ENCODE results near the gene PRKCA. TPM values are rescaled to one million over a fixed set of nuclear protein-coding genes. Genes with fewer than 3 reads are reported as not detected.

PRKCA gene
- total and polyA plus RNA-seq, 2 experiments from 2014 or later, result 6.4 to 35.4 TPM

DNA sequence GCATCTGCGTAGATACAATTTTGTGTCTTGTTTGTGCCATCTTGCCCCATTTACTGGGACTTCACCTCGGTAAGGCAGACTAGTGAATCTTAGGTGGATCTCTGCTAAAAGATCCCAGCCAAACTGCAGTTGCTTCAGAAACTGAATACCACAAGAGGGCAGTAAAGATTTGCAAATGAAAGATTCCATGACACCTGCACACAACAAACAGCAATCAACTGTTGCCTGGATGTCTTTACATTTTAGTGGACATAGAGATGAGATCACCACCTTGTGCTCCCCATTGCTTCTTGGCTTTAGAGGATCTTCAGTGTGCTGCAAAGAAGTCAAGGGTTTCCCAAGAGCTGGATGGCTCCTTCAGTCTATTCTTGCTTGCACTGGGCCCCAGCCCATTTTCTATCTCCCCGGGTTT lies 413.3 kb downstream of the PRKCA start:
- no peak overlapping the region for H3K27ac ChIP-seq (ENCODE audit: low read depth)
- no peaks in the 10 kb centered on the region for H4K20me1 ChIP-seq (replicated peaks; ENCODE audit: insufficient read depth)
- peak; percentile 93 for DNase-seq (ENCODE audit: low spot score)
- Mint-ChIP-seq H3K9me3 (no peaks in the 10 kb centered on the region), H3K4me3 (no peak overlapping the region), H3K4me1 (peaks cover 71% of the 10 kb centered on the region), H3K27ac (no peak overlapping the region; the same call in 1 of the 2 replicates), H3K36me3 (ENCODE audit: low read depth) (no peaks in the 10 kb centered on the region; the same call in 2 of the 3 replicates), H3K27me3 (ENCODE audit: insufficient read depth, low read depth, poor library complexity) (peaks cover 6% of the 10 kb centered on the region)
- TF ChIP-seq EZH2phosphoT487 (IDR thresholded peaks at IDR 0.05; ENCODE audit: unreplicated experiment), result no peak
- TF ChIP-seq, protein P1, sequence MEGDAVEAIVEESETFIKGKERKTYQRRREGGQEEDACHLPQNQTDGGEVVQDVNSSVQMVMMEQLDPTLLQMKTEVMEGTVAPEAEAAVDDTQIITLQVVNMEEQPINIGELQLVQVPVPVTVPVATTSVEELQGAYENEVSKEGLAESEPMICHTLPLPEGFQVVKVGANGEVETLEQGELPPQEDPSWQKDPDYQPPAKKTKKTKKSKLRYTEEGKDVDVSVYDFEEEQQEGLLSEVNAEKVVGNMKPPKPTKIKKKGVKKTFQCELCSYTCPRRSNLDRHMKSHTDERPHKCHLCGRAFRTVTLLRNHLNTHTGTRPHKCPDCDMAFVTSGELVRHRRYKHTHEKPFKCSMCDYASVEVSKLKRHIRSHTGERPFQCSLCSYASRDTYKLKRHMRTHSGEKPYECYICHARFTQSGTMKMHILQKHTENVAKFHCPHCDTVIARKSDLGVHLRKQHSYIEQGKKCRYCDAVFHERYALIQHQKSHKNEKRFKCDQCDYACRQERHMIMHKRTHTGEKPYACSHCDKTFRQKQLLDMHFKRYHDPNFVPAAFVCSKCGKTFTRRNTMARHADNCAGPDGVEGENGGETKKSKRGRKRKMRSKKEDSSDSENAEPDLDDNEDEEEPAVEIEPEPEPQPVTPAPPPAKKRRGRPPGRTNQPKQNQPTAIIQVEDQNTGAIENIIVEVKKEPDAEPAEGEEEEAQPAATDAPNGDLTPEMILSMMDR (conservative IDR thresholded peaks at IDR 0.05; ENCODE audit: low read depth in 2 of 2), result peak; percentile 86 to 89
- H3K4me2 ChIP-seq, result no peak overlapping the region; the same call in 1 of the 2 replicates
- H2AFZ ChIP-seq, result no peak overlapping the region
- H3K4me1 ChIP-seq (ENCODE audit: insufficient read depth), result peaks cover 22% of the 10 kb centered on the region
- no peaks in the 10 kb centered on the region for H3K9me2 ChIP-seq (ENCODE audit: insufficient read depth)
- no peaks in the 10 kb centered on the region for H3K36me3 ChIP-seq (ENCODE audit: insufficient read depth)
- ATAC-seq, result peak; percentile 72
- H3K79me2 ChIP-seq (replicated peaks; ENCODE audit: insufficient read depth), result no peaks in the 10 kb centered on the region
- no peaks in the 10 kb centered on the region for H3K27me3 ChIP-seq (ENCODE audit: insufficient read depth)
- no peak overlapping the region for H3K4me3 ChIP-seq
- peaks cover 4% of the 10 kb centered on the region; the same call in 1 of the 2 replicates for H3F3A ChIP-seq (replicated peaks; ENCODE audit: low read depth)

DNA sequence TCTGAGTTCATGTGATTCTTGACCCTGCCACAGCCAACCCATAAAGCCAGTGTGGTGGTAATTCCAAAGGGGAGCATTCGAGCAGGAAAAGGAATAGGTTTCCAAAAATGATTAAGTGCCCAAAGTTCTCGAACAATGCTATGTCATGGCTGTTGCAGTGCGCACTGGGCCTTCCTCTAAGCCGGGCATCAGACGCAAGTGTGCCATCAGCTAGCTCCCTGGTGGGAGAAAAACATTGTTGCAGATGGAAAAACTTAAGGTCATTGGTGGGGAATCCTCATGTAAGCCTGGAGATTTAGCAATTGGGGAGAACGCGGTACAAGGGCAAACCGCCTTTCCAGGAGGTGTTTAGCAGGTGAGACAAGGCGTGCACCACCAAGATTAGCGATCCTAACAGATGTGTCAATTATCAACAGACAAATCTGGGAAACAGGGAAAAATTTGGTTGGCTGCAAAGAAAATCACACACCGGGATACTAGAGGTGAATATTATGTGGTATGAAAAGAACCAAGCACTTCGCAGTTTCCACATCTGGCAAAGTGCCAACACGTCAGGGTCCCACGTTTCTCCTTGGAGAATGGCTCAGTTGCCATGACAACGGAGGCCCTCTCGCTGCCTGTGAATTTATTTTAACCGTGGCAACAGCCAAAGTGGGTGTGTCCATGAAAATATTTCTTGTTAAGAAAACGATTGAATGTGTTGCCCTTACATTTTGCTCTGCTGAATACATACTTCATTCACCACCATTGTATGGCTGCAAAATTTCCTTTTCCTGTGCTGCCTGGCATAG lies 414.0 kb downstream of the PRKCA start:
- no peaks in the 10 kb centered on the region for H3K27me3 ChIP-seq (ENCODE audit: insufficient read depth)
- peaks cover 2% of the 10 kb centered on the region; the same call in 1 of the 2 replicates for H3F3A ChIP-seq (replicated peaks; ENCODE audit: low read depth)
- Mint-ChIP-seq H3K27ac (peak overlapping the region; percentile 64; the same call in 1 of the 2 replicates), H3K36me3 (ENCODE audit: low read depth) (no peaks in the 10 kb centered on the region; the same call in 2 of the 3 replicates), H3K4me1 (peaks cover 70% of the 10 kb centered on the region), H3K4me3 (no peak overlapping the region), H3K27me3 (ENCODE audit: insufficient read depth, low read depth, poor library complexity) (peaks cover 6% of the 10 kb centered on the region), H3K9me3 (no peaks in the 10 kb centered on the region)
- H3K4me1 ChIP-seq (ENCODE audit: insufficient read depth), result peaks cover 18% of the 10 kb centered on the region
- no peaks in the 10 kb centered on the region for H3K79me2 ChIP-seq (replicated peaks; ENCODE audit: insufficient read depth)
- H3K27ac ChIP-seq (ENCODE audit: low read depth), result no peak overlapping the region
- H3K36me3 ChIP-seq (ENCODE audit: insufficient read depth), result no peaks in the 10 kb centered on the region
- no peak overlapping the region for H3K4me3 ChIP-seq
- DNase-seq (ENCODE audit: low spot score), result peak; percentile 70
- 0 out of 2 replicates have a peak, but pooled peaks cover 4% of the 10 kb centered on the region for H3K9me2 ChIP-seq (ENCODE audit: insufficient read depth)
- TF ChIP-seq POLR2AphosphoS5 (IDR thresholded peaks at IDR 0.05; ENCODE audit: low read depth), result no peak
- TF ChIP-seq, protein P2, sequence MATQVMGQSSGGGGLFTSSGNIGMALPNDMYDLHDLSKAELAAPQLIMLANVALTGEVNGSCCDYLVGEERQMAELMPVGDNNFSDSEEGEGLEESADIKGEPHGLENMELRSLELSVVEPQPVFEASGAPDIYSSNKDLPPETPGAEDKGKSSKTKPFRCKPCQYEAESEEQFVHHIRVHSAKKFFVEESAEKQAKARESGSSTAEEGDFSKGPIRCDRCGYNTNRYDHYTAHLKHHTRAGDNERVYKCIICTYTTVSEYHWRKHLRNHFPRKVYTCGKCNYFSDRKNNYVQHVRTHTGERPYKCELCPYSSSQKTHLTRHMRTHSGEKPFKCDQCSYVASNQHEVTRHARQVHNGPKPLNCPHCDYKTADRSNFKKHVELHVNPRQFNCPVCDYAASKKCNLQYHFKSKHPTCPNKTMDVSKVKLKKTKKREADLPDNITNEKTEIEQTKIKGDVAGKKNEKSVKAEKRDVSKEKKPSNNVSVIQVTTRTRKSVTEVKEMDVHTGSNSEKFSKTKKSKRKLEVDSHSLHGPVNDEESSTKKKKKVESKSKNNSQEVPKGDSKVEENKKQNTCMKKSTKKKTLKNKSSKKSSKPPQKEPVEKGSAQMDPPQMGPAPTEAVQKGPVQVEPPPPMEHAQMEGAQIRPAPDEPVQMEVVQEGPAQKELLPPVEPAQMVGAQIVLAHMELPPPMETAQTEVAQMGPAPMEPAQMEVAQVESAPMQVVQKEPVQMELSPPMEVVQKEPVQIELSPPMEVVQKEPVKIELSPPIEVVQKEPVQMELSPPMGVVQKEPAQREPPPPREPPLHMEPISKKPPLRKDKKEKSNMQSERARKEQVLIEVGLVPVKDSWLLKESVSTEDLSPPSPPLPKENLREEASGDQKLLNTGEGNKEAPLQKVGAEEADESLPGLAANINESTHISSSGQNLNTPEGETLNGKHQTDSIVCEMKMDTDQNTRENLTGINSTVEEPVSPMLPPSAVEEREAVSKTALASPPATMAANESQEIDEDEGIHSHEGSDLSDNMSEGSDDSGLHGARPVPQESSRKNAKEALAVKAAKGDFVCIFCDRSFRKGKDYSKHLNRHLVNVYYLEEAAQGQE (IDR thresholded peaks at IDR 0.05; ENCODE audit: unreplicated experiment), result no peak
- no peaks in the 10 kb centered on the region for H4K20me1 ChIP-seq (replicated peaks; ENCODE audit: insufficient read depth)
- H3K4me2 ChIP-seq, result no peak overlapping the region
- ATAC-seq, result no peak
- H2AFZ ChIP-seq, result no peak overlapping the region
